HUES6 (cell line): ENCODE measurements around the gene SLC26A1.

Experiments used
- H3K27ac ChIP-seq: 2 replicates; pipeline ENCODE4 v1.7.0; 2013; ENCODE audit warnings: low read depth, mild to moderate bottlenecking, low read length, inconsistent platforms
- H3K27me3 ChIP-seq: 2 replicates; pipeline ENCODE4 v1.6.1; 2013; ENCODE audit warnings: low read length; ENCODE audit not compliant: control insufficient read depth, insufficient read depth
- H3K36me3 ChIP-seq: 2 replicates; pipeline ENCODE4 v1.6.1; 2013; ENCODE audit warnings: low read length; ENCODE audit not compliant: control insufficient read depth, insufficient read depth
- H3K4me1 ChIP-seq: 2 replicates; pipeline ENCODE4 v1.6.1; 2013; ENCODE audit warnings: low read length; ENCODE audit not compliant: control insufficient read depth, insufficient read depth
- H3K4me3 ChIP-seq: 2 replicates; pipeline ENCODE4 v1.5.1; 2013; ENCODE audit warnings: low read depth, low read length
- H3K9ac ChIP-seq: one replicate; pipeline ENCODE4 v1.6.1; 2013; ENCODE audit warnings: mild to moderate bottlenecking, low read length
- H3K9me3 ChIP-seq: 2 replicates; pipeline ENCODE4 v1.6.1; 2013; ENCODE audit warnings: low read depth, low read length; ENCODE audit not compliant: control insufficient read depth, insufficient read depth

SLC26A1 gene

DNA sequence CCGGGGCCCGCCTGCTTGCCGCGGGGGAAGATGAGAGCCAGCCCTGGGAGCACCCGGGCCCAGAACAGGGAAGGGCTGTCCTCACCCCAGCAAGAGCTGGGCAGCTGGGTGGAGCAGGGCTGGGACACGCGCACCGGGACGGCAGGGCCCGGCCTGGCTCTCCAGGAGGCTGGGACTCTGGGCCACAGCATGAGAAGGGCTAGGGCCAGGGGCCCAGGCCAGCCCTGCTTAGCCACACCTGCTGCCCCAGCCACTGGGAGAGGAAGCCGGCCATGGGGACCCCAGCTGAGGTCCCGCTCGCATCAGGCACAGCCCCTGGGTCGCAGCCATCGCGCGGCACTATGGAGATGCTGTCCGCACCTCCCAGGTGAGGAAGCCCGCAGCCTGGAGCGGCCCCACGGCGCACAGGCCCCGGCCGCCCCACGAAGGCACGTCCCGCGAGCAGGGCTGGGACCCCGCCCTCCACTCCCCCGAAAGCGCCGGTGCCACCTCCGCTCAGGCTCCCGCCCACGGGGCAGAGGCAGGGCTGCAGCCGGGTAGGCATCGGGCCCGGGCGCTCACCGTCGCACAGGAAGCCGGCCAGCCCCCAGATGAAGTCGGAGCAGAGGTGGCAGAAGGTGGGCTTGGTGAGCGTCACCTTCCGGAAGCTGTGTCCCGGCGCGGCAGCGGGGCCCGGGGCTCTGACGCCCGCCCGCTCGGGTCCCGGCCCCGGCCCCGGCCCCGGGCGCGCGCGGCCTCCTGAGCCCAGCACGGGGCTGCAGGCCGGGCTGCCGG lies 20.4 kb downstream of the SLC26A1 start:
- Histone ChIP-seq H3K4me3 (peak overlapping the region; percentile 87), H3K9me3 (peaks cover 5% of the 10 kb centered on the region), H3K27me3 (peaks cover 60% of the 10 kb centered on the region), H3K9ac (peak overlapping the region; percentile 53), H3K36me3 (no peaks in the 10 kb centered on the region), H3K27ac (no peak overlapping the region), H3K4me1 (peaks cover 29% of the 10 kb centered on the region)

DNA sequence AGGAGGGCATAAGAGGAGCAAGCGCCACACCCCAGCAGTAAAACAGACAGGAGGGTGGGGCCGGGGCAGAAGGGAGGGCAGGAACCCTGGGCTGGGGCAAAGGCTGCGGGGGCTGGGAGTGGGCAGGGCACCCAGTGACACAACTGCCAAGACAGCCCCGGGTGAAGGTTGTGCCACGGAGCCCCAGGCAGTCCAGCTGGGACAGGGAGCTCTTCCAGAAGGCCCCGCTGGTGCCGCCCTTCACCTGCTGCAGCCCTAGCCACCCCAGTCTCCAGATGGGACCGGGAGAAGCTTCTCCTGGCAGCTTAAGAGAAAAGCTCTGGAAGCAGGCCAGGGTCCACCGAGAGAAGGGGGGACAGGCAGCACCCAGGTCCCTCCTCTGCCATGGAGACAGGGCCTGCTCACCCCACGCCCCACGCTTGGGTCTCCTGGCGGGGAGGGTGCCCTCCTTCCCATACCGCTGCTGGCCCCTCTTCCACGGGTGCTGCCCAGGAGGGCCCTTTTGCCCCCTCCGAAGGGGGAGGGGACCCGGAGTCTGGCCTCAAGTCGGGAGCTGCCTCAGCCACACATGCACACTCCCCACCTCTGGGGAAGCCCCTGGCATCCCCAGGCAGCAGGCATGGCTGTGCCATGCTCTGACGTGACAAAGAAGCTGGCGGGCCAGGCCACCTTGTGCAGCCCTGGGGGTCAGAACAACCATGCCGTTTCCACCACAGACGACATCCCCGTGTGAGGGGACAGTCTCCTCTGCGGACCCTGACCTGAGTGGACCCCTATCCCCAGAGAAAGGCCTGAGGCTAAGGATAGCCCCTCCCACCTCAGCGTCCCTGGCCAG lies 21.3 kb downstream of the SLC26A1 start:
- Histone ChIP-seq H3K9ac (no peak overlapping the region), H3K27me3 (peaks cover 70% of the 10 kb centered on the region), H3K27ac (no peak overlapping the region), H3K9me3 (peaks cover 5% of the 10 kb centered on the region), H3K4me3 (peak overlapping the region; percentile 87), H3K4me1 (peaks cover 29% of the 10 kb centered on the region), H3K36me3 (no peaks in the 10 kb centered on the region)

DNA sequence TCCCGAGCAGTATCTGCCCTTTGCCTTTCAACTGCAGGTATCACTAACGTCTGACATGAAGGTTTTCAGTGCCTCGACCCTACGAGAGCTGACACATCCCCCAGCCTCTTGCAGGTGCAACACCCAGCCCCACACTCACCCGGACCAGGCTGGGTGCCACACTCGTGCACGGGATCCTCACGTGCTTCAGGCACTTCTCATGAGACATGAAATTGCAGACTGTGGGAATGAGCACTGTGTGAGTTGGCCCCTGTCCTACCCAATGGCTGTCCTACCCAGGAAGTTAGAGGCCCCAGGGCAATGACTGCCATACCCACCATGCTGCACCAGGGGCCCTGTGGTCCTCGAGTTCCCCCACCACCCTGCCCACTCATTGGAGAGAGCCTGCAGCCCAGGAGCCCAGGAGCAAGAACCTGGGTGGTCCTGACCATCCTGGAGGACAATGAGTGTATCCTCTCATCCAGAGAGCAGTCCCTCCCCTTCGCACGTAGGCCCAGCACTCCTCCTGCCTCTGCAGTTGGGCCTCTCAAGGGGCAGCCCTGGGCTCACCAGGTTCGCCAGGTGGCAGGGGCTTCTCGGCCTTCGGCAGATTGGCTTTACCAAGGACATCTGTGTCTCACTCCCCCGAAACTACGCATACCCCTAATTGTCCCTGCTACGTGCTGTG lies 22.2 kb downstream of the SLC26A1 start:
- Histone ChIP-seq H3K4me1 (peaks cover 29% of the 10 kb centered on the region), H3K27ac (no peak overlapping the region), H3K9ac (no peak overlapping the region), H3K9me3 (peaks cover 5% of the 10 kb centered on the region), H3K27me3 (peaks cover 78% of the 10 kb centered on the region), H3K36me3 (0 out of 2 replicates have a peak, but pooled peaks cover 3% of the 10 kb centered on the region), H3K4me3 (no peak overlapping the region)

DNA sequence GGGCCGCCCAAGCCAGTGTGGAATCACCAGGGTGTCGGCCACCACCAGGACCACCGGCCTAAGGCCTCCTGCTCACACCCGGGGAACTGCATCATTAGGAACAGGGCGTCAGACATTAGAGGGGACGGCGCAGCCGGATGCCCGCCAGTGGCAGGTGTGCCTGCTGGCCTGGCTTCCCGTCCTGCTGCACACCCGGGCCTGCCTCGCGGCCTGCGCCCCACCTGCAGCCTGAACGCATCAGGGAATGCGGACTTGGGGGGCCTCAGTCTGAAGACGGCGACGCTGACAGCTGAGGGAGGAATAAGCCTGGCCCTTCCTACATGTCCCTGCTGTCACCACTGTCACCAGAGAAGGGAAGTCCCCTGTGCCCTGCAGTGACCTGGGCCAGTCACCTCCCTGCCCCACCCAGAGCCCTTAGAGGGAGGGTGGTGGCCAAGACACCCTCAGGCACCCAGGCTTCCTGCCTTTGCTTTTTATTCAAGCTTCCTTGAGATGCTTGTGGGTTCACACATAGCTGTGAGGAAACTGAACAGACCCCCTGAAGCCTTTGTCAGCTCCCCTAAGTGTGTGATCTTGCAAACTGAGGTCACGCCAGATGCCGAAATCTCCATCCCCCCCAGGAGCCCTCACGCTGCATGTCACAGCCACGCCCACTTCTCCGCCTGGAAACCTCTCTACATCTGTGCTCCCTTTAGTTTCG lies 23.0 kb downstream of the SLC26A1 start:
- no peak overlapping the region for H3K9ac ChIP-seq
- peaks cover 82% of the 10 kb centered on the region for H3K27me3 ChIP-seq

DNA sequence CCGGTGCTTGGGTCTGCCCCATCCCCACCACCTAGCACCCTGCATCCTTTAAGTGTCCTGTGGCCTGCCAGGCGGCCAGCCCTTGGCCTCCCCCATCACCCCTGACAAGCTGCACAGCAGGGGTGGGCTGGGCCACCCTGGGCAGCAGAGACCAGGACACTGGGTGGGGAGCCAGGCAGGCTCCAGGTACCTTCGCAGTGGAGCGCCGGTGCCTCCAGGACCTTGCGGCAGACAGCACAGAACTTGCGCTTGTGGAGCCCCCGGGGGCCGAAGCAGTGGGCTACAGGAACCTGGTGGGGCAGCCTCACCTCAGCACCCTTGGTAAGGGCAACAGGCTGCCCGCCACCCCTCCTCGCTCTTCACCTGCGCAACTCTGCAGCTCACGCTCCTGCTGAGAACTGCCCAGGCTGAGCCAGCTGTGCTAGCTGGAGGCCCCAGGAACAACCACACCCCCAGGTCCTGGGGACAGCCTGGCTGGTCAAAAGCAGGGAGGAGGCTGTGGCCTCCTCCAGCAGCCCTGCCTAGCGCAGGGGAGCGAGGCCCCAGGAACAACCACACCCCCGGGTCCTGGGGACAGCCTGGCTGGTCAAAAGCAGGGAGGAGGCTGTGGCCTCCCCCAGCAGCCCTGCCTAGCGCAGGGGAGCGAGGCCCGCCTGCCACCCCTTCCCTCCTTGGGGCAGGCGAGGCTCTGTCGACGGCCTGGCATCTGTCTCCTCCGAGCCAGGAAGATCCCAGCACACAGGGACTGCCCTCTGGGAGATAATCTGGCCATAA lies 24.4 kb downstream of the SLC26A1 start:
- Histone ChIP-seq H3K27me3 (peaks cover 69% of the 10 kb centered on the region), H3K27ac (no peak overlapping the region), H3K9me3 (no peaks in the 10 kb centered on the region), H3K4me3 (peak overlapping the region; percentile 32; the same call in 1 of the 2 replicates), H3K36me3 (peaks cover 6% of the 10 kb centered on the region; the same call in 1 of the 2 replicates), H3K9ac (no peak overlapping the region), H3K4me1 (peaks cover 29% of the 10 kb centered on the region)

More for the DNA sequence above, 23.0 kb downstream of the SLC26A1 start:
- peaks cover 29% of the 10 kb centered on the region for H3K4me1 ChIP-seq
- H3K9me3 ChIP-seq = peaks cover 4% of the 10 kb centered on the region
- peaks cover 6% of the 10 kb centered on the region; the same call in 1 of the 2 replicates for H3K36me3 ChIP-seq
- H3K27ac ChIP-seq = no peak overlapping the region
- no peak overlapping the region for H3K4me3 ChIP-seq

DNA sequence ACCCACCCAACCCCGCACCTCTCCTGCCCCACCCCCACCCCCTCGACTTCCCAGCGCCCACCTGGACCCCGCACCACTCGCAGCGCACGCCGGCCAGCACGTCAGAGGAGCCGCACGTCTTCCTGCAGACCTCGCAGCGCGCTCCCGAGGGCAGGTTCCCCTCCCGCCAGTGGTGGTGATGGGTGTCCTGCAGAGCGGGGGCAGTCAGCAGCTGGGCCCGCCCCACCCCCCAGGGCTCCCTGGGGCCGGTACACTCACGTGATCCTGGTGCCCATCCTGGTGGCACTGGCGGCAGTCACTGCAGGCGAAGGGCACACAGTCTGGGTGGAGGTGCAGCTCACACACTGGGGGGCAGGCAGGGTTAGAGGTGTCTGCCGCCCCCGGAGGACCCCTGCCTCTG lies 25.0 kb downstream of the SLC26A1 start:
- H3K36me3 ChIP-seq = peaks cover 6% of the 10 kb centered on the region; the same call in 1 of the 2 replicates
- no peaks in the 10 kb centered on the region for H3K9me3 ChIP-seq
- no peak overlapping the region for H3K9ac ChIP-seq
- H3K27ac ChIP-seq = no peak overlapping the region
- H3K4me3 ChIP-seq = peak overlapping the region; percentile 32
- H3K27me3 ChIP-seq = peaks cover 67% of the 10 kb centered on the region
- peaks cover 29% of the 10 kb centered on the region for H3K4me1 ChIP-seq

DNA sequence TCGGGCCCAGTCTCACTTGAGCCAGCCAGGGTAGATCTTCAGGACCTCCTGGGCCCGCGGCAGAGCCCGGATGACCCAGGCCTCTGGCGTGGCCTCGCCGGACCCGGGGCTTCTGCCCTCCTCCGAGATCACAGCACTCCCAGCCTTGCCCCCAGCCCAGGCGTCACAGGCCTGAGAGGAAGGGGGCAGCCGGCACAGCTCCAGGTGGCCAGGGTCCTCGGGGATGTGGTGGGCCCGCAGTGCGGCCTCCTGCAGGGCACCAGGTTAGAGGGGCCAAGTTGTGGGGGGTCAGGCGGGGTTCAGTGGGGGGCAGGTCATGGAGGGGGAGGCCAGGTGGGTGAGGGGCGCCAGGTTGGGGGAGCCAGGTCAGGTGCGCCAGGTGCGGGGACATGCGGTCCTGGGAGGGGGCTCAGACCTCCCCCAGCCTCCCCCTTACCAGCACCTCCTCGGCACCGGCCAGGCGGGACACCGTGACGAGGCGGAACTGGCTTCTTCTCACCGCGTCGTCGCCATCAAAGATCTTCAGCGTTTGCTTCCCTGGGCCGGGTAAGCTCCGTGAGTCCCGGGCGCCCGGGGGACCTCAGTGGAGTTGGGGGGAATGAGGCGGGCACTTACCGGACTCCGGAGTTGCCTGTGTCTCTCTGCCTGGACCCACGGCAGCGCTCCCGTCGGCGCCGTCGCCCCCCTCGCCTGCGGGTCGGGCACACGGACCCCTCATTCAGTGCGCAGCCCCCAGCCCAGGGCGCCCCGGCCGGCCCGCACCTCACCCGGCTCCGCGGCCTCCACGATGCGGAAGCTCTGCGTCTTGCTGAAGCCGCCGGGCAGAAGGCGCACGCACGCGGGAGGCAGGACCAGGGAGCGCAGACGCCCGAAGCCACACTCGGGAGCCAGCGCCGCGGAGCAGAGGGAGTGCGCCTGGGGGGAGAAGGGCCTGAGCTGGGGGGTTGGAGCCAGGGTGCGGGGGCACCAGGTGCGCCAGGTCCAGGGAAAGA lies 25.8 kb downstream of the SLC26A1 start:
- peaks cover 6% of the 10 kb centered on the region; the same call in 1 of the 2 replicates for H3K36me3 ChIP-seq
- H3K9me3 ChIP-seq = no peaks in the 10 kb centered on the region
- peak overlapping the region; percentile 48 for H3K4me3 ChIP-seq
- peaks cover 28% of the 10 kb centered on the region for H3K4me1 ChIP-seq
- peaks cover 60% of the 10 kb centered on the region for H3K27me3 ChIP-seq
- no peak overlapping the region for H3K9ac ChIP-seq
- no peak overlapping the region for H3K27ac ChIP-seq

DNA sequence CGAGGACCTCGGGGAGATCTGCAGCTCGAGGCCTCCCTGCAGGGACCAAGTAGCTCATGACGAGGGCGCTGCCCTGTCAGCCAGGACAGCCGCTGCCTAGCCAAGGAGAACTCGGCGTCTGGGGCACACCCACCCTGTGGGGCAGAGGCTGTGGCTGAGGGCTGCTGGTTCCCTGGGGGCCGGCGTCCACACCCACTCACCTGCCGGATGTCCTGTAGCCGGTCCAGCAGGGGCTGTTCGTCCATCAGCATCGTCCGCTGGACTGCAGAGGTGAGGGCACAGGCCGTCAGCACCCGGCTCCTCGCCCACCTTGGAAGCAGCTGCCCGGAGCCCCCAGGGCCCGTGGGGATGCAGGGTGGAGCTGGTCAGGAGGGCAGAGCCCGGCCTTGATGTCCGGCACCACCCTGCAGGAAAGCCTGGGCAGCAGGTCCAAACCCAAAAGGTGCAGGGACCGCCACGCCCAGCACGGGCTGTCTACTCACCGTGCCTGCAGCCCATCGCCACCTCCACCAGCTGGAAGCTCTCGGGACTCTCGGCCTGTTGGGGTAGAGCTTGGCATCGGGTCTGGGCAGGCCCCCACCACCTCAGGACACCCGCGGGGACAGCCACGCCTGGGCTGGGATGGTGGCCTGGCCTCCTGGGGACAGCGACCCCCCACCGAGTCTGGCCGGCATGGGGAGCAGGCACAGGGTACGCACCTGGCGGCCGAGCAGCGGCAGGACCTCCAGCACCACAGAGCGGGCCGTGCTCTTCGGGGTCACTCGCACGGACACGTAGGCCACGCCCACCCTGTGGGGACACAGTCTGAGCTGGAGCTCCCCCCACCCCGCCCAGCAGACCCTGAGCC lies 26.7 kb downstream of the SLC26A1 start:
- peaks cover 51% of the 10 kb centered on the region for H3K27me3 ChIP-seq
- H3K9me3 ChIP-seq = no peaks in the 10 kb centered on the region
- no peak overlapping the region for H3K27ac ChIP-seq
- no peak overlapping the region for H3K4me3 ChIP-seq
- no peak overlapping the region for H3K9ac ChIP-seq
- H3K4me1 ChIP-seq = peaks cover 25% of the 10 kb centered on the region
- H3K36me3 ChIP-seq = peaks cover 14% of the 10 kb centered on the region; the same call in 1 of the 2 replicates

DNA sequence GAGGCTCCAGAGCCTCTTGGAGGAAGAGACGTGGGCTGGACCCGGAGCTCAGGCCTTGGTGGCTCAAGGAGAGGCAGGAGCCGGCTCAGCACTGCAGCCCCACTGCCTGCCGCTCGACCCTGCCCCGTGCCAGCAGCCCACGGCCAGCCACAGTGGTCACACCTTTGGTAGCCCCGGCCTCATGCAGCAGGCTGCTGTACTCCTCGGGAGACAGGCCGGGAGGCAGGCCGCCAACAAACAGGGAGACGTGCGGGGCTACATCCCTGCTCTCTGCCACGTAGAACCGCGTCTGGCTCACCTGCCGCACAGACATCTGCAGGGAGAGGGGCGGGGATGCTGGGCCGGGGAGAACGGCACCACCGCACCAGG lies 27.5 kb downstream of the SLC26A1 start:
- no peak overlapping the region for H3K4me3 ChIP-seq
- H3K27me3 ChIP-seq = peaks cover 43% of the 10 kb centered on the region
- H3K9ac ChIP-seq = no peak overlapping the region
- H3K36me3 ChIP-seq = peaks cover 14% of the 10 kb centered on the region; the same call in 1 of the 2 replicates
- H3K9me3 ChIP-seq = no peaks in the 10 kb centered on the region
- H3K27ac ChIP-seq = no peak overlapping the region
- H3K4me1 ChIP-seq = peaks cover 19% of the 10 kb centered on the region
